ENCODE results near the gene GALNT2.

- TF ChIP-seq, protein P1, sequence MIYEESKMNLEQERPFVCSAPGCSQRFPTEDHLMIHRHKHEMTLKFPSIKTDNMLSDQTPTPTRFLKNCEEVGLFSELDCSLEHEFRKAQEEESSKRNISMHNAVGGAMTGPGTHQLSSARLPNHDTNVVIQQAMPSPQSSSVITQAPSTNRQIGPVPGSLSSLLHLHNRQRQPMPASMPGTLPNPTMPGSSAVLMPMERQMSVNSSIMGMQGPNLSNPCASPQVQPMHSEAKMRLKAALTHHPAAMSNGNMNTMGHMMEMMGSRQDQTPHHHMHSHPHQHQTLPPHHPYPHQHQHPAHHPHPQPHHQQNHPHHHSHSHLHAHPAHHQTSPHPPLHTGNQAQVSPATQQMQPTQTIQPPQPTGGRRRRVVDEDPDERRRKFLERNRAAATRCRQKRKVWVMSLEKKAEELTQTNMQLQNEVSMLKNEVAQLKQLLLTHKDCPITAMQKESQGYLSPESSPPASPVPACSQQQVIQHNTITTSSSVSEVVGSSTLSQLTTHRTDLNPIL (CRISPR knock-in tag; IDR thresholded peaks at IDR 0.05; ENCODE audit: low read depth) = no peak
- TF ChIP-seq ZC3H10 (CRISPR knock-in tag; IDR thresholded peaks at IDR 0.05) (no peak), PATZ1 (CRISPR knock-in tag; IDR thresholded peaks at IDR 0.05; ENCODE audit: borderline replicate concordance) (no peak), CSDC2 (CRISPR knock-in tag; IDR thresholded peaks at IDR 0.05) (no peak), TCF4 (CRISPR knock-in tag; IDR thresholded peaks at IDR 0.05; ENCODE audit: borderline replicate concordance) (no peak), ZFP30 (CRISPR knock-in tag; IDR thresholded peaks at IDR 0.05) (no peak), POU6F1 (CRISPR knock-in tag; IDR thresholded peaks at IDR 0.05; ENCODE audit: borderline replicate concordance, low read depth) (no peak), TOX (CRISPR knock-in tag; IDR thresholded peaks at IDR 0.05; ENCODE audit: borderline replicate concordance) (no peak), ZNF565 (CRISPR knock-in tag; conservative IDR thresholded peaks at IDR 0.05; ENCODE audit: low read depth) (no peak), OSR1 (CRISPR knock-in tag; IDR thresholded peaks at IDR 0.05) (no peak)
These were observed 7.2 kb downstream of the GALNT2 start for GRCh38 chr1:230074270-230074669.
